Neural cell (in vitro differentiated cells): Measurements from ENCODE around the gene MGST3.

ENCODE experiments used
- EP300 ChIP-seq: fragments of 450-650 bp; conservative IDR thresholded peaks from 2 replicates; pipeline ENCODE4 v1.6.1; 2014; ENCODE audit warnings: antibody characterized with exemption, mild to moderate bottlenecking, moderate library complexity; ENCODE audit not compliant: poor library complexity, severe bottlenecking
- EZH2 ChIP-seq: fragments of 200-600, 300-800 bp; shearing (Covaris generic), sonication (generic); IDR thresholded peaks from 2 replicates; pipeline ENCODE4 v1.6.1; 2014; ENCODE audit warnings: antibody characterized with exemption, low read length, borderline replicate concordance, mild to moderate bottlenecking; ENCODE audit not compliant: insufficient read depth, poor library complexity, severe bottlenecking
- POLR2AphosphoS5 ChIP-seq: IDR thresholded peaks from 2 replicates; pipeline ENCODE4 v1.6.1; 2012
- RAD21 ChIP-seq: fragments of 450-650 bp; conservative IDR thresholded peaks from 2 replicates; pipeline ENCODE4 v1.6.1; 2014; ENCODE audit warnings: antibody characterized with exemption, mild to moderate bottlenecking, moderate library complexity
- SMC3 ChIP-seq: fragments of 450-650 bp; conservative IDR thresholded peaks from 2 replicates; pipeline ENCODE4 v1.6.1; 2014; ENCODE audit warnings: antibody characterized with exemption, mild to moderate bottlenecking, moderate library complexity; ENCODE audit not compliant: poor library complexity
- TAF1 ChIP-seq: IDR thresholded peaks from 2 replicates; pipeline ENCODE4 v1.6.1; 2012; ENCODE audit warnings: low read depth
- TF ChIP-seq, protein P1 (sequence below): fragments of 450-650 bp; IDR thresholded peaks from 2 replicates; pipeline ENCODE4 v1.5.1; 2014; ENCODE audit warnings: antibody characterized with exemption, mild to moderate bottlenecking, moderate library complexity; ENCODE audit not compliant: poor library complexity, severe bottlenecking
- TF ChIP-seq, protein P2 (sequence below): IDR thresholded peaks from 2 replicates; pipeline ENCODE4 v1.6.1; 2012; ENCODE audit warnings: borderline replicate concordance

DNA sequence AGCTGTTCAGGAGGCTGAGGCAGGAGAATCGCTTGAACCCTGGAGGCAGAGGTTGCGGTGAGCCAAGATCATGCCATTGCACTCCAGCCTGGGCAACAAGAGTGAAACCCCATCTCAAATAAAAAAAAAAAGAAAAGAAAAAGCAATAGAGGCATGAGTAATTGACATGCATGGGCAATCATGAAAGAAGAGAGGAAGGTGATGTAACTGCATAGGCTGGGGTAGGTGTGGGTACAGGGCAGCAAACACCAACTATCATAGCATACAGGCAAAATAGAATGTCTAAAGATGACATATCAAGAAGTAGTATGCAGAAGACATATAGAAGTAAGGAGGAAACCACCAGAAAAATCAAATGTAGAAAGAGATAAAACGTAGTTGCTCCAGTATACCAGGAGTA lies 19.0 kb upstream of the MGST3 start:
- TF ChIP-seq, protein P1, sequence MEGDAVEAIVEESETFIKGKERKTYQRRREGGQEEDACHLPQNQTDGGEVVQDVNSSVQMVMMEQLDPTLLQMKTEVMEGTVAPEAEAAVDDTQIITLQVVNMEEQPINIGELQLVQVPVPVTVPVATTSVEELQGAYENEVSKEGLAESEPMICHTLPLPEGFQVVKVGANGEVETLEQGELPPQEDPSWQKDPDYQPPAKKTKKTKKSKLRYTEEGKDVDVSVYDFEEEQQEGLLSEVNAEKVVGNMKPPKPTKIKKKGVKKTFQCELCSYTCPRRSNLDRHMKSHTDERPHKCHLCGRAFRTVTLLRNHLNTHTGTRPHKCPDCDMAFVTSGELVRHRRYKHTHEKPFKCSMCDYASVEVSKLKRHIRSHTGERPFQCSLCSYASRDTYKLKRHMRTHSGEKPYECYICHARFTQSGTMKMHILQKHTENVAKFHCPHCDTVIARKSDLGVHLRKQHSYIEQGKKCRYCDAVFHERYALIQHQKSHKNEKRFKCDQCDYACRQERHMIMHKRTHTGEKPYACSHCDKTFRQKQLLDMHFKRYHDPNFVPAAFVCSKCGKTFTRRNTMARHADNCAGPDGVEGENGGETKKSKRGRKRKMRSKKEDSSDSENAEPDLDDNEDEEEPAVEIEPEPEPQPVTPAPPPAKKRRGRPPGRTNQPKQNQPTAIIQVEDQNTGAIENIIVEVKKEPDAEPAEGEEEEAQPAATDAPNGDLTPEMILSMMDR, result no peak
- no peak for TF ChIP-seq EZH2
- TF ChIP-seq EP300, result no peak
- TF ChIP-seq POLR2AphosphoS5, result no peak
- TF ChIP-seq, protein P2, sequence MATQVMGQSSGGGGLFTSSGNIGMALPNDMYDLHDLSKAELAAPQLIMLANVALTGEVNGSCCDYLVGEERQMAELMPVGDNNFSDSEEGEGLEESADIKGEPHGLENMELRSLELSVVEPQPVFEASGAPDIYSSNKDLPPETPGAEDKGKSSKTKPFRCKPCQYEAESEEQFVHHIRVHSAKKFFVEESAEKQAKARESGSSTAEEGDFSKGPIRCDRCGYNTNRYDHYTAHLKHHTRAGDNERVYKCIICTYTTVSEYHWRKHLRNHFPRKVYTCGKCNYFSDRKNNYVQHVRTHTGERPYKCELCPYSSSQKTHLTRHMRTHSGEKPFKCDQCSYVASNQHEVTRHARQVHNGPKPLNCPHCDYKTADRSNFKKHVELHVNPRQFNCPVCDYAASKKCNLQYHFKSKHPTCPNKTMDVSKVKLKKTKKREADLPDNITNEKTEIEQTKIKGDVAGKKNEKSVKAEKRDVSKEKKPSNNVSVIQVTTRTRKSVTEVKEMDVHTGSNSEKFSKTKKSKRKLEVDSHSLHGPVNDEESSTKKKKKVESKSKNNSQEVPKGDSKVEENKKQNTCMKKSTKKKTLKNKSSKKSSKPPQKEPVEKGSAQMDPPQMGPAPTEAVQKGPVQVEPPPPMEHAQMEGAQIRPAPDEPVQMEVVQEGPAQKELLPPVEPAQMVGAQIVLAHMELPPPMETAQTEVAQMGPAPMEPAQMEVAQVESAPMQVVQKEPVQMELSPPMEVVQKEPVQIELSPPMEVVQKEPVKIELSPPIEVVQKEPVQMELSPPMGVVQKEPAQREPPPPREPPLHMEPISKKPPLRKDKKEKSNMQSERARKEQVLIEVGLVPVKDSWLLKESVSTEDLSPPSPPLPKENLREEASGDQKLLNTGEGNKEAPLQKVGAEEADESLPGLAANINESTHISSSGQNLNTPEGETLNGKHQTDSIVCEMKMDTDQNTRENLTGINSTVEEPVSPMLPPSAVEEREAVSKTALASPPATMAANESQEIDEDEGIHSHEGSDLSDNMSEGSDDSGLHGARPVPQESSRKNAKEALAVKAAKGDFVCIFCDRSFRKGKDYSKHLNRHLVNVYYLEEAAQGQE, result no peak
- no peak for TF ChIP-seq RAD21
- TF ChIP-seq TAF1, result no peak
- TF ChIP-seq SMC3, result no peak
